ENCODE data around the gene NR2F1-AS1.
"Not testable (repeated sequence)": the region's sequence is repeated elsewhere in the genome, so short reads cannot be mapped to it uniquely, and the experiment has no call there.

The NR2F1-AS1 gene

DNA sequence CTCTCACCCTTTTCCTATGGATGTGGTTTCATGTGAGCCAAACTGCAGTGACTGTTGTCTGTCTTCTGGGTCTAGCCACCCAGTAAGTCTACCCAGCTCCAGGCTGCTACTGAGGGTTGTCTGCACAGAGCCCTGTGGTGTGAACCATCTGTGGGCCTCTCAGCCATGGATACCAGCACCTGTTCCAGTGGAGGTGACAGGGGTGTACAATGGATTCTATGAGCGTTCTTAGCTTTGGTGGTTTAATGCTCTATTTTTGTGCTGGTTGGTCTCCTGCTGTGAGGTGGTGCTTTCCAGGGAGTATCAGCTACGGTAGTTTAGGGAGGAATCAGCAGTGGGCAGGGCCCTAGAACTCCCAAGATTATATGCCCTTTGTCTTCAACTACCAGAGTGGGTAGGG lies 186.7 kb downstream of the NR2F1-AS1 start:
- ATAC-seq = no peak
- TF ChIP-seq, protein P1, sequence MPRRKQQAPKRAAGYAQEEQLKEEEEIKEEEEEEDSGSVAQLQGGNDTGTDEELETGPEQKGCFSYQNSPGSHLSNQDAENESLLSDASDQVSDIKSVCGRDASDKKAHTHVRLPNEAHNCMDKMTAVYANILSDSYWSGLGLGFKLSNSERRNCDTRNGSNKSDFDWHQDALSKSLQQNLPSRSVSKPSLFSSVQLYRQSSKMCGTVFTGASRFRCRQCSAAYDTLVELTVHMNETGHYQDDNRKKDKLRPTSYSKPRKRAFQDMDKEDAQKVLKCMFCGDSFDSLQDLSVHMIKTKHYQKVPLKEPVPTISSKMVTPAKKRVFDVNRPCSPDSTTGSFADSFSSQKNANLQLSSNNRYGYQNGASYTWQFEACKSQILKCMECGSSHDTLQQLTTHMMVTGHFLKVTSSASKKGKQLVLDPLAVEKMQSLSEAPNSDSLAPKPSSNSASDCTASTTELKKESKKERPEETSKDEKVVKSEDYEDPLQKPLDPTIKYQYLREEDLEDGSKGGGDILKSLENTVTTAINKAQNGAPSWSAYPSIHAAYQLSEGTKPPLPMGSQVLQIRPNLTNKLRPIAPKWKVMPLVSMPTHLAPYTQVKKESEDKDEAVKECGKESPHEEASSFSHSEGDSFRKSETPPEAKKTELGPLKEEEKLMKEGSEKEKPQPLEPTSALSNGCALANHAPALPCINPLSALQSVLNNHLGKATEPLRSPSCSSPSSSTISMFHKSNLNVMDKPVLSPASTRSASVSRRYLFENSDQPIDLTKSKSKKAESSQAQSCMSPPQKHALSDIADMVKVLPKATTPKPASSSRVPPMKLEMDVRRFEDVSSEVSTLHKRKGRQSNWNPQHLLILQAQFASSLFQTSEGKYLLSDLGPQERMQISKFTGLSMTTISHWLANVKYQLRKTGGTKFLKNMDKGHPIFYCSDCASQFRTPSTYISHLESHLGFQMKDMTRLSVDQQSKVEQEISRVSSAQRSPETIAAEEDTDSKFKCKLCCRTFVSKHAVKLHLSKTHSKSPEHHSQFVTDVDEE (CRISPR knock-in tag; IDR thresholded peaks at IDR 0.05) = no peak
- TF ChIP-seq BACH2 (CRISPR knock-in tag; IDR thresholded peaks at IDR 0.05; ENCODE audit: borderline replicate concordance) (no peak), ZNF8 (CRISPR knock-in tag; IDR thresholded peaks at IDR 0.05) (no peak), ARNTL (CRISPR knock-in tag; IDR thresholded peaks at IDR 0.05; ENCODE audit: borderline replicate concordance, low read depth) (no peak), CSDC2 (CRISPR knock-in tag; IDR thresholded peaks at IDR 0.05) (no peak), ZC3H10 (CRISPR knock-in tag; IDR thresholded peaks at IDR 0.05) (no peak), ZNF70 (CRISPR knock-in tag; IDR thresholded peaks at IDR 0.05) (no peak), GLIS3 (CRISPR knock-in tag; IDR thresholded peaks at IDR 0.05) (no peak), ZFP3 (CRISPR knock-in tag; IDR thresholded peaks at IDR 0.05) (no peak), RARB (CRISPR knock-in tag; IDR thresholded peaks at IDR 0.05) (no peak), TCF4 (CRISPR knock-in tag; IDR thresholded peaks at IDR 0.05; ENCODE audit: borderline replicate concordance) (no peak), TOX (CRISPR knock-in tag; IDR thresholded peaks at IDR 0.05; ENCODE audit: borderline replicate concordance) (no peak), ESRRG (CRISPR knock-in tag; IDR thresholded peaks at IDR 0.05) (no peak), OSR1 (CRISPR knock-in tag; IDR thresholded peaks at IDR 0.05) (no peak)
- TF ChIP-seq, protein P2, sequence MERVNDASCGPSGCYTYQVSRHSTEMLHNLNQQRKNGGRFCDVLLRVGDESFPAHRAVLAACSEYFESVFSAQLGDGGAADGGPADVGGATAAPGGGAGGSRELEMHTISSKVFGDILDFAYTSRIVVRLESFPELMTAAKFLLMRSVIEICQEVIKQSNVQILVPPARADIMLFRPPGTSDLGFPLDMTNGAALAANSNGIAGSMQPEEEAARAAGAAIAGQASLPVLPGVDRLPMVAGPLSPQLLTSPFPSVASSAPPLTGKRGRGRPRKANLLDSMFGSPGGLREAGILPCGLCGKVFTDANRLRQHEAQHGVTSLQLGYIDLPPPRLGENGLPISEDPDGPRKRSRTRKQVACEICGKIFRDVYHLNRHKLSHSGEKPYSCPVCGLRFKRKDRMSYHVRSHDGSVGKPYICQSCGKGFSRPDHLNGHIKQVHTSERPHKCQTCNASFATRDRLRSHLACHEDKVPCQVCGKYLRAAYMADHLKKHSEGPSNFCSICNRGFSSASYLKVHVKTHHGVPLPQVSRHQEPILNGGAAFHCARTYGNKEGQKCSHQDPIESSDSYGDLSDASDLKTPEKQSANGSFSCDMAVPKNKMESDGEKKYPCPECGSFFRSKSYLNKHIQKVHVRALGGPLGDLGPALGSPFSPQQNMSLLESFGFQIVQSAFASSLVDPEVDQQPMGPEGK (CRISPR knock-in tag; IDR thresholded peaks at IDR 0.05; ENCODE audit: borderline replicate concordance) = no peak
- TF ChIP-seq, protein P3, sequence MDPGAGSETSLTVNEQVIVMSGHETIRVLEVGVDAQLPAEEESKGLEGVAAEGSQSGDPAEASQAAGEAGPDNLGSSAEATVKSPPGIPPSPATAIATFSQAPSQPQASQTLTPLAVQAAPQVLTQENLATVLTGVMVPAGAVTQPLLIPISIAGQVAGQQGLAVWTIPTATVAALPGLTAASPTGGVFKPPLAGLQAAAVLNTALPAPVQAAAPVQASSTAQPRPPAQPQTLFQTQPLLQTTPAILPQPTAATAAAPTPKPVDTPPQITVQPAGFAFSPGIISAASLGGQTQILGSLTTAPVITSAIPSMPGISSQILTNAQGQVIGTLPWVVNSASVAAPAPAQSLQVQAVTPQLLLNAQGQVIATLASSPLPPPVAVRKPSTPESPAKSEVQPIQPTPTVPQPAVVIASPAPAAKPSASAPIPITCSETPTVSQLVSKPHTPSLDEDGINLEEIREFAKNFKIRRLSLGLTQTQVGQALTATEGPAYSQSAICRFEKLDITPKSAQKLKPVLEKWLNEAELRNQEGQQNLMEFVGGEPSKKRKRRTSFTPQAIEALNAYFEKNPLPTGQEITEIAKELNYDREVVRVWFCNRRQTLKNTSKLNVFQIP (CRISPR knock-in tag; IDR thresholded peaks at IDR 0.05; ENCODE audit: borderline replicate concordance, low read depth) = no peak
- TF ChIP-seq, protein P4, sequence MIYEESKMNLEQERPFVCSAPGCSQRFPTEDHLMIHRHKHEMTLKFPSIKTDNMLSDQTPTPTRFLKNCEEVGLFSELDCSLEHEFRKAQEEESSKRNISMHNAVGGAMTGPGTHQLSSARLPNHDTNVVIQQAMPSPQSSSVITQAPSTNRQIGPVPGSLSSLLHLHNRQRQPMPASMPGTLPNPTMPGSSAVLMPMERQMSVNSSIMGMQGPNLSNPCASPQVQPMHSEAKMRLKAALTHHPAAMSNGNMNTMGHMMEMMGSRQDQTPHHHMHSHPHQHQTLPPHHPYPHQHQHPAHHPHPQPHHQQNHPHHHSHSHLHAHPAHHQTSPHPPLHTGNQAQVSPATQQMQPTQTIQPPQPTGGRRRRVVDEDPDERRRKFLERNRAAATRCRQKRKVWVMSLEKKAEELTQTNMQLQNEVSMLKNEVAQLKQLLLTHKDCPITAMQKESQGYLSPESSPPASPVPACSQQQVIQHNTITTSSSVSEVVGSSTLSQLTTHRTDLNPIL (CRISPR knock-in tag; IDR thresholded peaks at IDR 0.05; ENCODE audit: low read depth) = no peak
- TF ChIP-seq, protein P5, sequence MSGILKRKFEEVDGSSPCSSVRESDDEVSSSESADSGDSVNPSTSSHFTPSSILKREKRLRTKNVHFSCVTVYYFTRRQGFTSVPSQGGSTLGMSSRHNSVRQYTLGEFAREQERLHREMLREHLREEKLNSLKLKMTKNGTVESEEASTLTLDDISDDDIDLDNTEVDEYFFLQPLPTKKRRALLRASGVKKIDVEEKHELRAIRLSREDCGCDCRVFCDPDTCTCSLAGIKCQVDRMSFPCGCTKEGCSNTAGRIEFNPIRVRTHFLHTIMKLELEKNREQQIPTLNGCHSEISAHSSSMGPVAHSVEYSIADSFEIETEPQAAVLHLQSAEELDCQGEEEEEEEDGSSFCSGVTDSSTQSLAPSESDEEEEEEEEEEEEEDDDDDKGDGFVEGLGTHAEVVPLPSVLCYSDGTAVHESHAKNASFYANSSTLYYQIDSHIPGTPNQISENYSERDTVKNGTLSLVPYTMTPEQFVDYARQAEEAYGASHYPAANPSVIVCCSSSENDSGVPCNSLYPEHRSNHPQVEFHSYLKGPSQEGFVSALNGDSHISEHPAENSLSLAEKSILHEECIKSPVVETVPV (CRISPR knock-in tag; IDR thresholded peaks at IDR 0.05) = no peak

DNA sequence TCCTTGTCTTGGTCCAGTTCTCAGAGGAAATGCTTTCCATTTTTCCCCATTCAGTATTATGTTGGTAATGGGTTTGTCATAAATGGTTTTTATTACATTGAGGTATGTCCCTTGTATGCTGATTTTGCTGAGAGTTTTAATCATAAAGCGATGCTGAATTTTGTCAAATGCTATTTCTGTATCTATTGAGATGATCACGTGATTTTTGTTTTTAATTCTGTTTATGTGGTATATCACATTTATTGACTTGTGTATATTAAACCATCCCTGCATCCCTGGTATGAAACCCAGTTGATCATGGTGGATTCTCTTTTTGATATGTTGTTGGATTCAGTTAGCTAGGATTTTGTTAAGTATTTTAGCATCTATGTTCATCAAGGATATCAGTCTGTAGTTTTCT lies 189.8 kb downstream of the NR2F1-AS1 start:
- ATAC-seq = not testable (repeated sequence)

DNA sequence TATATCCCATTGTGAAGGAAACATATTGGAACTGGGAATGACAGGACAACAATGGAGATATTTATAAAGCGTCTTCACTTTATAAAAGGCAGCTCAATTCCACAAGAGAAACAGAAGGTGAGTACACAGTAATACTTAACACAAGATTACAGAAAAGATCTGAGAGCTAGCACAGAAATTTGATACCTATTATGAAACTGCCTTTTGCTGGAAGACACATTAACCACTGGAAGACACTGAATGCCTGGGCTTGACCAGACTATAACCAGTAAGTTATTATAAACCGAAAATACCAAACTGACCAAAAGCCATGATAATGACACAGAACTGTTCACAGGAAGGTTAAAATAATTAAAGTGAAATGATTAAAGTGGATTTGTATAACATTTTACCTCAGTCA lies 195.4 kb downstream of the NR2F1-AS1 start:
- TF ChIP-seq ZFP3 (CRISPR knock-in tag; IDR thresholded peaks at IDR 0.05) (no peak), ZC3H10 (CRISPR knock-in tag; IDR thresholded peaks at IDR 0.05) (no peak), CSDC2 (CRISPR knock-in tag; IDR thresholded peaks at IDR 0.05) (no peak), ISL1 (CRISPR knock-in tag; IDR thresholded peaks at IDR 0.05) (no peak), ZNF70 (CRISPR knock-in tag; IDR thresholded peaks at IDR 0.05) (no peak), ZFP30 (CRISPR knock-in tag; IDR thresholded peaks at IDR 0.05) (no peak), ZNF565 (CRISPR knock-in tag; conservative IDR thresholded peaks at IDR 0.05; ENCODE audit: low read depth) (no peak), RARB (CRISPR knock-in tag; IDR thresholded peaks at IDR 0.05) (no peak), TOX (CRISPR knock-in tag; IDR thresholded peaks at IDR 0.05; ENCODE audit: borderline replicate concordance) (no peak), TCF4 (CRISPR knock-in tag; IDR thresholded peaks at IDR 0.05; ENCODE audit: borderline replicate concordance) (no peak), ESRRG (CRISPR knock-in tag; IDR thresholded peaks at IDR 0.05) (no peak)
- TF ChIP-seq, protein P3 (CRISPR knock-in tag; IDR thresholded peaks at IDR 0.05; ENCODE audit: borderline replicate concordance, low read depth) = no peak
- TF ChIP-seq, protein P1 (CRISPR knock-in tag; IDR thresholded peaks at IDR 0.05) = no peak
- TF ChIP-seq, protein P2 (CRISPR knock-in tag; IDR thresholded peaks at IDR 0.05; ENCODE audit: borderline replicate concordance) = no peak
- no peak for ATAC-seq
